Pons (tissue), 1 donor: ENCODE measurements around the gene PCNX2.
"Not testable (repeated sequence)": the region's sequence is repeated elsewhere in the genome, so short reads cannot be mapped to it uniquely, and the experiment has no call there.

Source experiments
- DNase-seq: peaks from one replicate; pipeline ENCODE4 v3.0.0-alpha.2; 2016; ENCODE audit warnings: low spot score

PCNX2 gene

DNA sequence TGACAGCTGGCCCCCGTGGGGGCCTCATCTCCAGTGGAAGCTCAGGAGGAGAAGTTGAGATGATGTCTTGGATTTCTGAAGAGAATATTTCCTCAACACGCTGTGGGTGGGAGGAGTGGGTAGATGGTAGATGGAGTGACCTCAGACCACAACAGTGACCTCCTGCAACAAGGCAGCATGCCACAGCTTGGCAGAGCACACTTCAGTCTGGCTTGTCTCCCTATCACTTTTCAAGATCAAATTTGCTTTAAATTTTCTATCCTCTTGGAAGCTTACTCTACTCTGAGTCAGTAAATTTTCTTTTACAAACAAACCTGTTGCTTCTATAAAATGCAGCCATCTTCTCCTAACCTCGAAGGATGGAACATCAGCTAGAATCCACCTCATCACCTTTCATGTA is 285.4 kb downstream of the PCNX2 start:
- no peak for DNase-seq

DNA sequence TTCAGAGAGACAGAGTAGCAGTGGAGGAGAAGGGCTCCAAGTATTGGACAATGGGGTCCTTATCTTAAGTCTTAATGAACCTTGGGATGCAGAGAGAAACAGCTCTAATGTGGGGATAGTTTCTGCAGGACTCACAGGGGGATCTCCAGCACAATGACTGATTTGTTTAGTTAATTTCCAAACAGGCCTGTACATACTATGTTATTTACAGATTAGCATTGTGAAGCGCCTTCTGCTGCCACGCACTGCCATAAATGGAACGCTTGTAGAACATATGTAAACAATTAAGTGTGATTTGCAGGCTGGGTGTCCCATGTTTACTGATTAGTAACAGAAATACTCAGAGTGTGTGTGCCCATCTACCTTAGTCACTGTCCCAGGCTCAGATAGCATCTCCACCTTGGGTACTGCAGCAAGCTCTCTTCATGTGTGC is 289.0 kb downstream of the PCNX2 start:
- DNase-seq: no peak

DNA sequence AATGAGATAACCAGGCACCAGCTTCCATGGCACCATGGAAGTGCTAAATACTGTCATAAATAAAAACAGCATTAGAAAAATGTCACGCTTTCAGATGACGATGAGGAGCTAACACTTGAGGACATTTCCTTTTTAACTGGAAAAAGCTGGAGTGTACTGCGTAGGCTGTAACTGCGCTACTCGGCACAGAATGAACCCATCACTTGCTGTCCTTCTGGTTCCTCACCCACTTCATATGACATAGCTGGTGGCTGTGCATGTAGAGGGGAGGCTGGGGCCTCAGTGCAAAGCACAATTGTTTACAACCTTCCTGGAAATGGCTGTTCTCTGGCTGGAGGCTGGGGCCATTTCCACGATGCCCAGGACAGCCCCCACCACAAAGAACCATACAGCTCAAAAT is 289.4 kb downstream of the PCNX2 start:
- no peak for DNase-seq

DNA sequence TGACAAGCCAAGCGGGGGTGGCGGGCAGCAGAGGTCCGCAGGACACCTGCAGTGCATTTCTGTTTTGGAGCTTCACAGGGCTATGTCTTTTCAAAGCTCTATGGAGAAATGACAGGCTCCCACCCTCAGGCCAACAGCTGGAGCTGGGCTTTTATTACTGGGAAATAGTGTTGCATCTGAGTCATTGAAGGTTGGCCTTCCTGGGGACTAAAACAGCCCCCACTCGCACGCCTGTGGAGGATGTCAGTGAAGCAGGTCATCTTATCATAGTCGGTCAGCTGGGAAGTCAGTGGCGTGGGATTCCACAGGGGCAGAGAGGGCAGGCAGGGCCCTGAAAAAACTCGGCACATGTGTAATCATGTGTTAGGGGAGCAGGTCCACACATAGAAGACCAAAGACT is 289.8 kb downstream of the PCNX2 start:
- no peak for DNase-seq

DNA sequence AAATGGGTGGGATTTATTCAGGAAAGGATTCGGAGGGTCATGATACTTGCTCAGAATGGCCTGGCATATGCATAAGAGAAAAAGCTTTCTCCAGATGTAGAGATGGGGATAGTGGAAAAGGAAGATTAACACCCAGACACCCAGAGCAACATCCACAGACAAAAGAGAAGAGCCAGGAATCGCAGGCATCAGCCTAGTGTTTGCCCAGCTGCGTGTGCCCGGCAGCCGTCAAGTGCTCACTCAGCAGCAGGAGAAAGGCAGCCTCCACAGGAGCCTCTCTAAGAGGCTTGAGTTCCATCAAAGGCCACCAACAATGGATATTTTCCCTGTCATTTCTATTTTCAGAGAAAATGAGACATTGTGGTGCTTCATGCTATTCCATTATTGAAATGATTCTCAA is 290.4 kb downstream of the PCNX2 start:
- DNase-seq: no peak

DNA sequence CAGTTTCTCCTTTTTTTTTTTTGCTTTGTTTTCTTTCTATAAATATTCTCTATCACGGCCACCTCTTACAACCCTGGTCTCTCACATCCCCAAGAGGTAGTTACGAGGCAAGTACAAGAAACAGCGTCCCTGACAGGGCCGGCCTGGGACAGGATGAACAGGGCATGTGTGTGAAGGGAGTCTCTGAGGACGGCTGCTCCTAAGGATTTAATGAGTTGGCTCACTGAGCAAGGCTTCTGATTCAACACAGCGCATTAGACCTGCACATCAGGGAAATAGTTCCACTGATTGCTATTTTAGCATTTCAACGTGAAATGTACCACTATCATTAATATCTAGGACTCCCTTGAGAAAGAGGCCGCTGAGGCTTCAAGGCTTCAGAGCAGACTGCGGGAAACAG is 291.1 kb downstream of the PCNX2 start:
- DNase-seq: no peak

DNA sequence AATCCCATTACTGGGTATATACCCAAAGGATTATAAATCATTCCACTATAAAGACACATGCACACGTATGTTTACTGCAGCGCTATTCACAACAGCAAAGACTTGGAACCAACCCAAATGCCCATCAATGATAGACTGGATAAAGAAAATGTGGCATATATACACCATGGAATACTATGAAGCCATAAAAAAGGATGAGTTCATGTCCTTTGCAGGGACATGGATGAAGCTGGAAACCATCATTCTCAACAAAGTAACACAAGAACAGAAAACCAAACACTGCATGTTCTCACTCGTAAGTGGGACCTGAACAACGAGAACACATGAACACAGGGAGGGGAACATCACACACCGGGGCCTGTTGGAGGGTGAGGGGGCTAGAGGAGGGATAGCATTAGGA is 291.9 kb downstream of the PCNX2 start:
- not testable (repeated sequence) for DNase-seq

DNA sequence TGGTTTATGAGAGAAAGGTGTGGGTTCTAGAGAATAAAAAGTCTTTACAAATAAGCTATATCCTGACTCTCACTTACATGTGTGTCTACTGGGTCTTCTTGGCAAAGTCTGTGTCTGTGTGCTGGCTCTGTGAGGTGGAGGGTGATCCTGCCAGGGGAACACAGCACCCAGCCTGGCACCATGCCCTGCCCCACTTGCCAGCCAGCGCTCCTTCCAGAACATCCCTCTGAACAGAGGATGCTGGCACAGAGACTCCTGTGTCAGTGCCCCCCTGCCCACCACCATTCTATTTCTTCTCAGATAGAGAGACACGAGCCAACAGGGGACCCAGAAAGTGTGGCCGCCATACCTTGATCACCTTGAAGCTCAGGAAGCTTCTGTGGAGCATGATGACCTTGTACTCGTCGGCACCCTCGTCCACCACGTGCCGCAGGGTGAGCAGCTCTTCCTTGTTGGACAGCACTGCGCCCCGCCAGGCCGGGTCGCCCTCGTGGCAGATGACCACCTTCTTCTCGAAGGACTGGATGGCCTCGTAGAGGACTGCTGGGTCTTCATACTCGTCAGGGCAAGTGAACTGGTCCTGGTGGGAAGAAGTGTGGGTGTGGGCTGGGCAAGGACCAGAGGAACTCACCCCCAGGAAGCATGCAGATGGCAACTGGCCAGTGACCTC is 295.4 kb downstream of the PCNX2 start:
- DNase-seq: no peak

DNA sequence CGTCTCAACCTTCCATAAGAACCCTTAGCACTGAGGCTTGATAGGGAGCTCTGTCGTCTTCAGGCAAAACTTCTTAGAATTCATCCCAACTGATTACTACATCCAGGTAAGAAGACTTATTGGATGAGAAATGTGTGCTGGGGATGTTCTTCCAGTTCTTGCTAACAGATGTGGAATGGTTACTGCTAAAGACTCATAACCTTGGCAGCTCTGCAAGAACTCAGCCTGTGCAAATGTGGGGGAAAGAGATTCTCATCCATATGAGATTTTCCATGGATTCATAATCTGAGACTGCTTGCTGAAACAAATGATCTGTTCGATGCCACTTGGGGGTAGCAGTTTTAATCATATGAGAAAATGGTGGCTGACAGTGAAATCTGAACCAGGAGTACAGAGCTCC is 296.9 kb downstream of the PCNX2 start:
- DNase-seq: no peak

DNA sequence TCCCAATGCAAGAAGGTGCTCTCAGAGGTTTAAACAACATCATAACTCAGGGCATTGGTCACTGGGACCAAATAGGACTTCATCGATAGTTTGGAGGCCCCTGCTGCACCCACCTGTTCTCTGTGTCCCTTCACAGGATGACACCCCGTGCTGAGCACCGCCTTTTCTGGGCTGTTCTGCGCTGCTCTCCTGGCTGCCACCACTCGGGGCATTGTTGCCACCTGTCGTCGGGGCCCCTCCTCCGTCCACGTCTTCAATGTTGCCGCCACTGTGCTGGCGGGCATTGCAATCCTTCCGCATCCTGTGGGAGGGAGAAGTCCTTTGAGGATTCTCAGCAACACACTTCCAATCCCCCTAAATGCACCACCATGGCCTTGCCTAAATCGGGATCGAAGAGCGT is 297.4 kb downstream of the PCNX2 start:
- DNase-seq: no peak

DNA sequence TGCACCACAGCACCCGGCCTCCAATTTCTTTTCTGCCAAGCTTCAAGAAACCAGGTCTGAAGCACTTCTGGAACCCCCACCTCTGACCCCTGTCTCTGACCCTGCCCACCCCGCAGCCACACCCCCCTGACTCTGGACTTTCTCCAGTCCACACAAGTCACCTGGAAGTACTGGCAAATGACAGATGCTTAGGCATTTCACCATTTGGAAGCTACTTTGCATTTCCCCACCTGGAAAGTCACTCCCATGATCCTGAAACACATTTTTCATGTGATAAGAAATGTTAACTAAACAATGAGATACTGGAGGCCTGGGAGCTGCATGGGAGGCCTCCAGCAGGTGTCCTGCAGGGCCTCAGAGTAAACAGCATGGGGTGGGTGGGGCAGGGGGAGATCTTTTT is 299.4 kb downstream of the PCNX2 start:
- no peak for DNase-seq

DNA sequence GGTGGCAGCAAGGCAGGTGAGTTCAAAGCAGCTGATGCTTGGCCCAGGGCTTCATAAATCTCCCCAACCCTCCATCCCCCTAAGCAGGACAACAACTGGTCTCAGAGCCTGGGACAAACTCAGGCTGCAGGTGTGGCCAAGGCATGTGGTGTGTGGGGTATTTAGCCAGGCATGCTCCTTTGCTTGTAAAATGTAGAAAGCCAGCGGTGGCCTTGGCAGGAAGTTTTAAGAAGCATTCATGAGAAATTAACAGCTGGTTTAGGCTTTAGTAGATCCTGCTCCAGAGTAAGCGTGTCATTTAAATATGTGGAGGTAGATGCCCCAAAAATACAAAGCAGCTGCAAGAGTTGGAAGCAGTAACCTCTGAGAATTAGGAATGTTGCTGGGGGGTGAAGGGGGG is 300.3 kb downstream of the PCNX2 start:
- no peak for DNase-seq

DNA sequence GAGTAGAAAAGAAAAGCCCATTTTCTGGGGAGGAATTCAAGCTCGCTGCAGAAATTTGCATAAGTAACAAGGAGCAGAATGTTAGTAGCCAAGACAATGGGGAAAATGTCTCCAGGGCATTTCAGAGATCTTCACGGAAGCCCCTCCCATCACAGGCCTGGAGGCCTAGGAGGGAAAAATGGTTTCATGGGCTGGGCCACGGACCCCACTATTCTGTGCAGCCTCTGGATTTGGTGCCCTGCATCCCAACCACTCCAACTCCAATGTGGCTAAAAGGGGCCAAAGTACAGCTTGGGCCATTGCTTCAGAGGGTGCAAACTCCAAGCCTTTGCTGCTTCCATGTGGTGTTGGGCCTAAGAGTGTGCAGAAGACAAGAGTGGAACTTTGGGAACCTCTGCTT is 302.0 kb downstream of the PCNX2 start:
- no peak for DNase-seq

DNA sequence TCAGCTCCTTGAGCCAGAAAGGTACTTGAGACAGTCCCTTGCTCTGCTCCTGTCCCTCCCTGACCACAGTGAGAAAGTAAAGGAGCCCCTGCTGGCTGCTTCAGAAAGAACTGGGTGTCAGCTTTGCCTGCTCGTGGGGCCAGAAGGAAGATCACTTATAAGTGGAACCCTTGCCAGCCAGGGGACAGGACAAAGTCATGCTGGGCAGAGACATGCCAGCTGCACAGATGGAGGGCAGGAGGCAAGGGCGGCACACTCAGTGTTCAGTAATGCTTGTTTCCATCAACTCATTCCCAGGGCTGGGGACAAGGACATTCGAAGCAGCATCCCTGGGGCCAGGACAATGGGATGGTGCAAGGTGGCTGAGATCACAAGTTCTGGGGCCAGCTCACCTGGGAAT is 303.3 kb downstream of the PCNX2 start:
- no peak for DNase-seq

DNA sequence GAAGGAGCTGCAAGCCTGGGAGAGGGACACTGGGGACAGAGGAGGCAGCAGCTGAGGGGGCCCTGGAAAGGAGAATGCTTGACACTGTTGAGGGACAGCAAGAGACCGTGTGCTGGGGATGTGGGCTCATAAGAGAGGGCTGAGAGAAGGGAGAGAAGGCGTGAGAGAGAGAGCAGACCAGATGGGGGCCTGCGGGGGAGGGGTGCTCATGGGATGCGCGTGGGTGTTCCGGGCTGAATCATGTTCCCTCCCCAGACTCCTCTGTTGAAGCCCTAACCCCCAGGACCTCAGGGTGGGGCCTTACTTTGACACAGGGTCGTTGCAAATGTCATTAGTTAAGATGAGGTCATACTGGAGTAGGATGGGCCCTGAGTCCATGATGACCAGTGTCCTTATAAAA is 304.3 kb downstream of the PCNX2 start:
- DNase-seq: no peak

DNA sequence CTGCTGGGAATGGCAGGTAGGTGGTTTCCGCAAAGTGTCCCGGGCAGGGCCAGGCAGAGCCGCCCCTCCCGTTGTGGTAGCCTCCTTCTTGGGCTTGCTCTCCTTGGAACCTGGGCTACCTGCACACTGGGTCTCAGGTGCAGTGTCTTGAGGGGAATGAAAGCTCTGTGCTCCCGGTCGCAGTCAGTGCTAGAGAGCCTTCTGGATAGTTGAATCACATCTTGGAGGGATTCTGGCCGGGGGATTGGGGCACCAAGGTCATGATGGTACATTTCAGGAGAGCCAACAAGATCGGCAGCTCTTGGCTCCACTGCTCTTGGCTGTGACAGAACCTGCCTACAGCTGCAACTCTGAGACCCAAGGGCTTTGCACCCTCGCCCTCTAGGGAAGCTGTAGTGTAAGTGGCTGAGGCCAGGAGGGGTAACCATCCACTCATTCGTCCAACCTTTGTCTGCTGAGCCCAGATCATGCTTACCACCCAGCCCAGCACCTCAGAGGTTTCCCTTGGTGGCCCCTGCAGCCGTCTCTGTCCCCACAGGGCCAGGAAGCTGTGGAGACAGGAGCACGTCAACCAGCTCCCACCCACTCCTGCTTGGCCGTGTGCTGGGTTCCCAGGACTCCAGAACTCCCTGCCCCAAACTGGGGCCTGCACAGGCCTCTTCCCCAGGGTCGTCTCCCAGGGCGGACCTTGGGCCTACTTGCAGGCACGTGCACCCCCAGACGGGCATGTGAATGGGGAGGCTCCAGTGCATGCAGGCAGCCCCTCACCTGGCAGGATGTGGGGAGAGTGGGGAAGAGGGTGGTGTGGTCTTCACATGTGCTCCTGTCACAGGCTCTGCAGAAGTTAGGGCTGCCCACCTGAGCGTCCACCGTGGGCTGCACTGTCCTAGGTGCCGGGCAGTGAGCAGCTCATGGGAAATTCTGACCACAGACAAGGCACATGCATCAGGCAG is 305.1 kb downstream of the PCNX2 start:
- no peak for DNase-seq

DNA sequence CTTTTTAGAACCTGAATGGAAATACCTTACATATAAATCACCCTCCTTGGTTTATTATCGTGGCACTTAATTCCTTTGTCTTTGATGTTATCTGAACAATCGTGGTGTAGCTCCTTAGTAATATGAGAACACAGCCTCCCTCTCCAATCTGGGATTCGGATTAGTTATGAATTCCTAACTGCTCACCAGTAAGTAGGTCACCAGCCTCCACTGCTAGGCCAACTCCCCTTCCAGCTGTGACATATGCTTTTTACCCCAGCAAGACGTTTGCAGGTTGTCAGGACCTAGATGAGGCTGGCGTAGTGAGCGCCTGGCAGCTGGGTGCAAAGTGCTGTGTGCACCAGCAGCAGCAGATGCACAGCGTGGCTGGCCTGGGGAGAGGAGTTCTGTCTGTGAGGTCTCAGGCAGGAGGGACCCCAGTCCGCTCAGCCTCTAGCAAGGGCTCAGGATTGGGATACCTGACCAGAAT is 306.9 kb downstream of the PCNX2 start:
- no peak for DNase-seq

DNA sequence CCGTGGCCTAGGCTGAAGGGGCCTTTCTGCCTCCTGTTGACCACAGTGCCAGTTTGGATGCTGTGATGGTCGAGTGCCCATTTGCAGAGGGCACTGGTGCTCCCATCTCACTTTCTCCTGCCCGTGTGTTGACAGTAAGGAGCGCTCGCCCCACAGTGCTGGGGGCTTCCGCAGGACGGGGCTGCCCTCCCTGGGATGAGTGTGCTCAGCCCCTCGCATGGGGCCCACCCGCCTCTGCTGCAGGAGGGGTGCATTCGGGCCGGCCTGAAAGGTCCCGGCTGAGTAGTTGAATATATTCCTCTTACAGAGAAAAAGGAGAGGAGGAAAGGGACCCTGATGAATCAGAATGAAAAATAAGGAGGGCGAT is 307.8 kb downstream of the PCNX2 start:
- no peak for DNase-seq

DNA sequence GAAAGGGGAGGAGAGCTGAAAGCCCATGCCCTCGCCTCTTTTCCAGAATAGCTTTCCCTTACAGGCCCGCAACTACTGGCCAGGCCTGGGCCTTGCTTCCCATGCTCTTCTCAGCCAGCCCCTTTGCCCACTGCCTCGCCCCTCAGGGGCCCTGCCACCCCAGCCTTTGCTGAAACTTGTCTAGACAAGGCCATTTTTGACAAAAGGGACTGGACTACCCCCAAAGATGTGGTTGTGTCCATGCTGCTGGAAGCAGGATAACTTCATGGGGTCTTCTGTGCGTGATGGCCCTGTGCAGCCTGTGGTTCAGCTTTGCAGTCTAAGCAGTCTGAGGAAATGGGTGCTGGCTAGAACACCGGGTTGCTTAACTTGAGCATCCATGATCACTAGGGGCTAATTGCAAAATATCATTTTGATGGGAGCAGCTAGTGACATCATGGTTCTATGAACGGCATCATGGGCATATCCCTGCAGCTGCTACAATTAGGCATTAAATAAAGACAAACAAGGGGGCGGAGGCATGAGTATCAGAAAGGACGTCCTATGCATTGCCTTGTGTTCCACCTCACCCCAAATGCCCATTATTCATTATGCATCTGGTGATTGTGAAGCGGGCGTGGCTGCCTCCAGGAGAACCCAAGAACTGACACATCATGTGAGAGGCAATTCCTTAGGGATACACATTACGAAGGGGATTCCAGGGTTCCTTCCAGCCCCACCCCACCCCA is 308.3 kb downstream of the PCNX2 start:
- no peak for DNase-seq

DNA sequence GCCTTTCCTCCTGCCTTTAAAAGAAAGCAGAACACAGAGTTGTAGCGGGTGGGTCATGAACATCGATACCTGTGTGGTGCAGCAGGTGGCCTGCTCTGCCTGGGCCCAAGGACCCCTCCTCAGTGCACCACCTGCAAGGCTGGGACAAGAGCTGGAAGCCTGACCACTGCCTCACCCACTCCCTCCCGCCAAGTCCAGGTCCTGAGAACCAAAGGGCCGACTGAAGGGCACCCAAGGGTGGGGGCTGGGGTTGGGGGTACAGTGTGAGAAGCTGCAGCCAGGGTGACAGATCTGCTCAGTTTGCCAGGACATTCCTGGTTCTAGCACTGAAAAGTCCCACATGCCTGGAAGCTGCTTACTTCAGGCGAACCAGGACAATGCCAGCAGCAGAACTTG is 309.0 kb downstream of the PCNX2 start:
- DNase-seq: no peak

DNA sequence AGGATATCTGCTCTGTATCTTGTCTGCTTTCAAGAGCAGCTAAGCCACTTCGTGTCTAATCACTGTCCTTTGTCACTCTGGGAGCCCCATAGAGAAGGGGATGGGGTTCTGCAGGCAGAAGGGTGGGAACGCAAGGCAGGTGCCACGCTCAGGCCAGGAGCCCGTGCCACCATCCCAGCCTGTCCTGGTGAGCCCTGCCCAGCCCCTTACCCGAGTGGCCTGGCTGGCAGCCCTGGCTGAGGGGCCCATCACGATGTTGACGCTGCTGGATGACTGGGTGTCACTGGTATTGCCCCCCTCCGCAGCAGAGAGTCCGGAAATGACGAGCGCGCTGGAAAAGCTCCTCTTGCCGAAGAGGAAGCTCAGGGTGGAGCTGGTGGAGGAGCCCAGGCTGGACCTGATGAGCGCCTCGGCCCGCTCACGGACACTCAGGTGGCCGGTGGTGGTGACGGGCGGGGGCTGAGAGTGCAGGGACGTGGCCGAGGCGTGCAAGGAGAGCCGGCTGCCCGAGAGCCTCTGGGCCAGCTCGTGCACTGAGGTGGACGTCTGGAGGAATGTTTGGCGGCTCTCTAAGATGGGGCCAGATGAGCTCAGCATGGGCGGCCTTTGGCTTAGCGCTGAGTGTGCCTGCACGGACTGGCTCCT is 309.5 kb downstream of the PCNX2 start:
- no peak for DNase-seq
